ENCODE measurements around the gene BCL2L14.

- TF ChIP-seq POLR2AphosphoS5 (IDR thresholded peaks at IDR 0.05; ENCODE audit: low read depth, low read length) (no peak), SIN3A (IDR thresholded peaks at IDR 0.05; ENCODE audit: borderline replicate concordance, insufficient read depth, low read length) (no peak)
These were observed 30.8 kb upstream of the BCL2L14 start for GRCh38 chr12:12039897-12040296.

All from PFSK-1 (cell line).